Left lung (tissue), 10 donors: Measurements from ENCODE around the gene PNLIPRP1. TPM values are rescaled to one million over a fixed set of nuclear protein-coding genes. Genes with fewer than 3 reads are reported as not detected.

Experiments used
- ATAC-seq: fragments of 200-7000 bp; cut with Tn5 transposase; one replicate; pipeline ENCODE4 v1.9.1; 2020; ENCODE audit warnings: moderate library complexity
- DNase-seq, 4 donors: peaks; one replicate each; pipeline ENCODE4 v3.0.0-alpha.2; 2013 to 2020
- H3K27ac ChIP-seq, 2 donors: fragments of 200-600 bp; sonication (generic) in 1 of 2; one replicate each; pipeline versions ENCODE4 v1.5.0 to v1.8.0; 2020 to 2021
- H3K27me3 ChIP-seq, 2 donors: fragments of 200-600 bp; sonication (generic) in 1 of 2; one replicate each; pipeline versions ENCODE4 v1.5.0 to v1.8.0; 2020 to 2021
- H3K36me3 ChIP-seq, 2 donors: fragments of 200-600 bp; sonication (generic) in 1 of 2; one replicate each; pipeline versions ENCODE4 v1.5.0 to v1.8.0; 2020 to 2021
- H3K4me1 ChIP-seq, 2 donors: fragments of 200-600 bp; one replicate each; pipeline ENCODE4 v1.8.0; 2021
- H3K4me3 ChIP-seq, 2 donors: fragments of 200-600 bp; sonication (generic) in 1 of 2; one replicate each; pipeline versions ENCODE4 v1.5.0 to v1.8.0; 2020 to 2021; ENCODE audit warnings: mild to moderate bottlenecking in 1 of 2
- H3K9me3 ChIP-seq, 2 donors: fragments of 200-600 bp; sonication (generic) in 1 of 2; one replicate each; pipeline versions ENCODE4 v1.5.0 to v1.8.0; 2020 to 2021
- intact Hi-C, 2 donors: fragments of 100-400 bp; cut with DNase I; formaldehyde crosslinking; loops; one replicate each; pipeline versions ENCODE4 v1.11.2 to v1.14.2; 2022
- polyA plus RNA-seq, 6 donors: library from polyadenylated mRNA; unstranded; fragments of 120-200 nt; gene quantifications; one replicate each; pipeline ENCODE4 v1.2.1, GENCODE V29; 2013; ENCODE audit not compliant: insufficient read length in 6 of 6
- total RNA-seq, 2 donors: library from RNA; stranded (reverse); fragmentation: NEBNext Ultra II Directional; extraction: Animal tissue kit (Norgen Biotek cat#: 25700); gene quantifications; one replicate each; pipeline ENCODE4 v1.2.1, GENCODE V29; 2021
- TF ChIP-seq, protein P1 (sequence below), 2 donors: fragments of 200-600 bp; sonication (generic) in 1 of 2; IDR thresholded peaks; one replicate each; pipeline versions ENCODE4 v1.5.0 to v1.8.0; 2021; ENCODE audit warnings: antibody characterized with exemption in 2 of 2
- donor health status: DM: no; HTN: yes; CAD: no.
- donor health status: DM: no; HTN: no; CAD: no.

PNLIPRP1 gene
- total and polyA plus RNA-seq, 8 donors: 0.15 to 0.35 TPM; not detected in 6

DNA sequence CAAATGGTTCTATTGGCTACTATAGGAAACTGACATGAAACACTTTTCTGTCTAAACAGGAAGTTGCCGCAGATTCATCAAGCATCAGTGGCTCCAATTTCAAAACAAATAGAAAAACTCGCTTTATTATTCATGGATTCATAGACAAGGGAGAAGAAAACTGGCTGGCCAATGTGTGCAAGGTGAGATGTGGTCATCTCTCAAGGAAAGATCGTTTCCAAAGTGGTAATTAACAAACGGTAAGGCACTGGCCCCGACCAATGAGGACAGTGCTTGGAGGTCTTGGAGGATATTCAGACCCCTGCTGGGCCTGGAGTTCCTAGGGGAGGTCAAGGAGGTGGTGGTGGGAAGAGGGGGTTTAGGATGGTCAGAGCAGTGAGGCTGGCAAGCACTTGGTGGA, 42.5 kb upstream of the PNLIPRP1 start:
- DNase-seq (no peak), ATAC-seq (no peak)
- H3K27ac ChIP-seq: no peak overlapping the region
- no peaks in the 10 kb centered on the region for H3K4me1 ChIP-seq
- TF ChIP-seq, protein P1, sequence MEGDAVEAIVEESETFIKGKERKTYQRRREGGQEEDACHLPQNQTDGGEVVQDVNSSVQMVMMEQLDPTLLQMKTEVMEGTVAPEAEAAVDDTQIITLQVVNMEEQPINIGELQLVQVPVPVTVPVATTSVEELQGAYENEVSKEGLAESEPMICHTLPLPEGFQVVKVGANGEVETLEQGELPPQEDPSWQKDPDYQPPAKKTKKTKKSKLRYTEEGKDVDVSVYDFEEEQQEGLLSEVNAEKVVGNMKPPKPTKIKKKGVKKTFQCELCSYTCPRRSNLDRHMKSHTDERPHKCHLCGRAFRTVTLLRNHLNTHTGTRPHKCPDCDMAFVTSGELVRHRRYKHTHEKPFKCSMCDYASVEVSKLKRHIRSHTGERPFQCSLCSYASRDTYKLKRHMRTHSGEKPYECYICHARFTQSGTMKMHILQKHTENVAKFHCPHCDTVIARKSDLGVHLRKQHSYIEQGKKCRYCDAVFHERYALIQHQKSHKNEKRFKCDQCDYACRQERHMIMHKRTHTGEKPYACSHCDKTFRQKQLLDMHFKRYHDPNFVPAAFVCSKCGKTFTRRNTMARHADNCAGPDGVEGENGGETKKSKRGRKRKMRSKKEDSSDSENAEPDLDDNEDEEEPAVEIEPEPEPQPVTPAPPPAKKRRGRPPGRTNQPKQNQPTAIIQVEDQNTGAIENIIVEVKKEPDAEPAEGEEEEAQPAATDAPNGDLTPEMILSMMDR (IDR thresholded peaks at IDR 0.05): no peak
- no peak overlapping the region for H3K4me3 ChIP-seq
- no peaks in the 10 kb centered on the region for H3K9me3 ChIP-seq
- H3K36me3 ChIP-seq: no peaks in the 10 kb centered on the region
- intact Hi-C loops: no loop called here
- no peaks in the 10 kb centered on the region for H3K27me3 ChIP-seq

DNA sequence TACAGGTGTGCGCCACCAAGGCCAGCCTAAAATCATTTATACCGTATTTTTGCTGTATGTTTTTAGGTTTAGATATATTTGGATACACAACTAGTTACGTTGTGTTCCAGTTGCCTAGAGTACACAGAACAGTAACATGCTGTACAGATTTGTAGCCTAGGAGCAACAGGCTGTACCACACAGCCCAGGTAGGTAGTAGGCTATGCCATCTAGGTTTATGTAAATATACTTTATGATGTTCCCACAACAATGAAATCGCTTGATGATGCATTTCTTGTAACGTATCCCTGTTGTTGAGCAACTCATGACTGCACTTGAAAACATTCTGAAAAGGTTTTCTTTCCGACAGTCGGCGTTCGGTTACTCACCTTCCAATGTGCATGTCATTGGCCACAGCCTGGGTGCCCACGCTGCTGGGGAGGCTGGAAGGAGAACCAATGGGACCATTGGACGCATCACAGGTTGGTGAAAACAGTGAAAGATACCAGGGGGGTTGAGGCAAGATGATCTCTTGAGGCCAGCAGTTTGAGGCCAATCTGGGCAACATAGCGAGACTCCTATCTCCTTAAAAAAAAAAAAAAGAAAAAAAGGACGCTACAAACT, 37.3 kb upstream of the PNLIPRP1 start:
- DNase-seq (peak in 1 of 4 donors; percentile 27), ATAC-seq (no peak)
- Histone ChIP-seq H3K27ac (no peak overlapping the region), H3K4me3 (no peak overlapping the region), H3K9me3 (no peaks in the 10 kb centered on the region), H3K36me3 (no peaks in the 10 kb centered on the region), H3K27me3 (no peaks in the 10 kb centered on the region), H3K4me1 (no peaks in the 10 kb centered on the region)
- TF ChIP-seq, protein P1 (IDR thresholded peaks at IDR 0.05): no peak
- intact Hi-C loops: no loop called here

DNA sequence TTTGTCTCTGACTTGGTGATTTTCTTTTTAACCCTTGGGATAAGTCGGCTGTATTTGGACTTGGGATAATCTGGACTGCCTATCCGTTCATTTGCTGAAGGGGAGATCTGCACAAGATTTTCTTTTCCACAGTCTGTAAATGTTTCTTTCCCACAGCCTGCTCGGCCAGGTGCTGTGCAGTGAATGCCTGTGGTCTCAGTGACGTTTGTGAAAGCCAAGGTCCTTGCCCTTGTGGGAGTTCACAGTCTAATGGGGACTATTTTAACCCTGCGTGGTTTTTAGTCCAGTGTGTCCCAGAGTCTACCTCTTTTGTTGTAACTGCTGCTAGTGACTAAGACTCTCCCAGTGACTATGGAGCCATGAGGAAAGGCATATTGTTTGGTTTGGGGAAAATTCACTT, 36.1 kb upstream of the PNLIPRP1 start:
- no peaks in the 10 kb centered on the region for H3K36me3 ChIP-seq
- H3K27ac ChIP-seq: no peak overlapping the region
- H3K9me3 ChIP-seq: no peaks in the 10 kb centered on the region
- no peaks in the 10 kb centered on the region for H3K4me1 ChIP-seq
- no peaks in the 10 kb centered on the region for H3K27me3 ChIP-seq
- no peak overlapping the region for H3K4me3 ChIP-seq
- DNase-seq: no peak
- TF ChIP-seq, protein P1 (IDR thresholded peaks at IDR 0.05): no peak
- intact Hi-C loops: no loop called here
- ATAC-seq: no peak

DNA sequence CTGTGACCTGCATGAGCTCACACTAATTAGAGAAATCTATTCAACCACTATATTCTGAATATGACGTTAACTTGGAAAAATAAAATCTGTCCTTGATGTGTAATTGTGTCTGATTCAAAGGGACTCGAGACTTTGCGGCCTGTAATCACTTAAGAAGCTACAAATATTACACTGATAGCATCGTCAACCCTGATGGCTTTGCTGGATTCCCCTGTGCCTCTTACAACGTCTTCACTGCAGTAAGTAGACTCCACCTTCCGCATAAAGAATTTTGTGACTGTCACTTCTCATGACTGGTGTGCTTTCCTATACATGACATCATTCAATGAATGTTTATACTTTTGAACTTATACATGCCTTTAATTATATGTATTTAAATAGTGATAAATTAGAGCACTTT, 34.9 kb upstream of the PNLIPRP1 start:
- intact Hi-C loops: no loop called here
- Histone ChIP-seq H3K4me3 (no peak overlapping the region), H3K4me1 (no peaks in the 10 kb centered on the region), H3K9me3 (no peaks in the 10 kb centered on the region), H3K36me3 (no peaks in the 10 kb centered on the region), H3K27ac (no peak overlapping the region), H3K27me3 (no peaks in the 10 kb centered on the region)
- ATAC-seq (no peak), DNase-seq (no peak)
- TF ChIP-seq, protein P1 (IDR thresholded peaks at IDR 0.05): no peak

DNA sequence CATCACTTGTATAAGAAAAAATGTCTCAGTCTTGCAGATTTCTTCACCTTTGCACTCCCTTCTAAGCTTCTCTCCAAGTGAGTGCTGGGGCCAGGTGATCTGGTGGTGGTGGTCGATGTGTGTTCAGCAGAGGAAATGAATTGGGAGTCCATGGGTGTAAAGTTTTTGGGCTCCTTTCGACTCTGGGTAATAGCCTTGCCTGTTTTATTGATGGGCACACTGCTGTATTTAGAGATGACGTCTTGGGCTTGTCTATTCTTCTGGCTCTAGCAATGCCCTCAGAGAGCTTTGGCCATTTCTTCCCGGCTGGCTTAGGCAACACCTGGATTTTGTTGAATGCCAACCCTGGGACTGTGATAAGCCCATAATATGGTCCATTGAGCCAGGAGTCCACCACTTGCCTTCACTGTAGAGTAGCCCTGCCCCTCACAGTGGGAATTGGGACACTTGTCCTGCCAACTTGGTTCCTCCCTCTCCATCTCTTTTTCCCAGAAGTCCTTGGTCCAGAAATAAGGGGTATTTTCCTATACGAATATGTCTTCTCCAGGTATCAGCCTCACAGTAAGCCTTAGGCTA, 33.4 kb upstream of the PNLIPRP1 start:
- no peaks in the 10 kb centered on the region for H3K4me1 ChIP-seq
- TF ChIP-seq, protein P1 (IDR thresholded peaks at IDR 0.05): no peak
- H3K9me3 ChIP-seq: no peaks in the 10 kb centered on the region
- DNase-seq (no peak), ATAC-seq (no peak)
- intact Hi-C loops: no loop called here
- no peaks in the 10 kb centered on the region for H3K36me3 ChIP-seq
- no peaks in the 10 kb centered on the region for H3K27me3 ChIP-seq
- no peak overlapping the region for H3K27ac ChIP-seq
- H3K4me3 ChIP-seq: no peak overlapping the region
